SK-N-SH (cell line): ENCODE data around the gene SFXN5. TPM values are rescaled to one million over a fixed set of nuclear protein-coding genes. Genes with fewer than 3 reads are reported as not detected.

Experiments used
- CTCF ChIA-PET: fragments of 300-600, 350-600 bp; formaldehyde crosslinking; extraction: SDS; loops from one replicate; lab custom pipeline; 2021; lab: Yijun Ruan, JAX
- POLR2A ChIA-PET: fragments of 350-600 bp; sonication (Branson Sonifier 250); formaldehyde crosslinking; extraction: SDS; loops from one replicate; lab custom pipeline; 2020; ENCODE audit warnings: antibody characterized with exemption, inconsistent platforms; lab: Yijun Ruan, JAX
- DNase-seq: peaks from one replicate; pipeline ENCODE4 v3.0.0; 2012
- H2AFZ ChIP-seq: fragments of 200-600 bp; sonication (generic); 2 replicates; pipeline ENCODE4 v1.8.1; 2016; ENCODE audit warnings: antibody characterized with exemption, mild to moderate bottlenecking, low read depth
- H3F3A ChIP-seq: fragments of 200-600 bp; sonication (generic); replicated peaks from 2 replicates; pipeline ENCODE3; 2016; ENCODE audit warnings: antibody characterized with exemption, mild to moderate bottlenecking; ENCODE audit not compliant: insufficient read depth
- H3K27ac ChIP-seq, 2 experiments: fragments of 200-500 bp in 1 of 2; fragments of 200-600 bp in 1 of 2; sonication (Bioruptor generic) in 1 of 2; sonication (generic), shearing (Covaris generic) in 1 of 2; 2 replicates each; pipeline versions ENCODE4 v1.5.1 to v1.6.1; 2014 to 2016; ENCODE audit warnings: low read depth in 2 of 2, inconsistent platforms in 1 of 2, low read length in 1 of 2, mild to moderate bottlenecking in 1 of 2, mixed read lengths in 1 of 2
- H3K27me3 ChIP-seq: fragments of 200-600 bp; sonication (generic), shearing (Covaris generic); 2 replicates; pipeline ENCODE4 v1.6.1; 2016; ENCODE audit warnings: mixed run types; ENCODE audit not compliant: insufficient read depth
- H3K36me3 ChIP-seq, 2 experiments: fragments of 200-500 bp in 1 of 2; fragments of 200-600 bp in 1 of 2; sonication (Bioruptor generic) in 1 of 2; sonication (generic) in 1 of 2; replicated peaks in 1 of 2; 2 replicates each; pipeline versions ENCODE3 to v1.5.1; 2014 to 2016; ENCODE audit warnings: low read length in 1 of 2, mild to moderate bottlenecking in 1 of 2; ENCODE audit not compliant: insufficient read depth in 2 of 2, control insufficient read depth in 1 of 2
- H3K4me1 ChIP-seq, 2 experiments: fragments of 200-500 bp in 1 of 2; fragments of 200-600 bp in 1 of 2; sonication (Bioruptor generic) in 1 of 2; sonication (generic), shearing (Covaris generic) in 1 of 2; 2 replicates each; pipeline versions ENCODE4 v1.5.1 to v1.6.1; 2014 to 2016; ENCODE audit warnings: low read depth in 1 of 2, low read length in 1 of 2, mixed run types in 1 of 2; ENCODE audit not compliant: insufficient read depth in 2 of 2, control insufficient read depth in 1 of 2
- H3K4me2 ChIP-seq: fragments of 200-600 bp; sonication (generic), shearing (Covaris generic); 2 replicates; pipeline ENCODE4 v1.6.1; 2017; ENCODE audit warnings: mixed run types
- H3K4me3 ChIP-seq, 2 experiments: fragments of 200-500 bp in 1 of 2; fragments of 200-600 bp in 1 of 2; sonication (Bioruptor generic) in 1 of 2; sonication (generic), shearing (Covaris generic) in 1 of 2; 2 replicates each; pipeline versions ENCODE4 v1.5.1 to v1.8.1; 2014 to 2016; ENCODE audit warnings: low read depth in 2 of 2, inconsistent platforms in 1 of 2, low read length in 1 of 2, mild to moderate bottlenecking in 1 of 2, mixed read lengths in 1 of 2, moderate library complexity in 1 of 2
- H3K79me2 ChIP-seq: fragments of 200-600 bp; sonication (generic); 2 replicates; pipeline ENCODE4 v1.8.1; 2017; ENCODE audit warnings: mild to moderate bottlenecking; ENCODE audit not compliant: insufficient read depth
- H3K9ac ChIP-seq: fragments of 200-600 bp; sonication (generic); 2 replicates; pipeline ENCODE4 v1.6.1; 2017; ENCODE audit warnings: mixed run types
- H3K9me2 ChIP-seq: fragments of 200-600 bp; sonication (generic); 2 replicates; pipeline ENCODE4 v1.6.1; 2017; ENCODE audit warnings: mixed run types
- H3K9me3 ChIP-seq: fragments of 200-600 bp; sonication (generic); 2 replicates; pipeline ENCODE4 v1.6.1; 2017; ENCODE audit warnings: mixed run types, mild to moderate bottlenecking, moderate library complexity
- H4K20me1 ChIP-seq: fragments of 200-600 bp; sonication (generic); 2 replicates; pipeline ENCODE4 v1.6.1; 2017; ENCODE audit warnings: mild to moderate bottlenecking, mixed run types; ENCODE audit not compliant: insufficient read depth
- CHD2 ChIP-seq: fragments of 150-350 bp; IDR thresholded peaks from 2 replicates; pipeline ENCODE4 v1.6.1; 2018; ENCODE audit warnings: low read length; ENCODE audit not compliant: partially characterized antibody
- ELF1 ChIP-seq: IDR thresholded peaks from 2 replicates; pipeline ENCODE4 v1.4.0; 2012
- EP300 ChIP-seq, 2 experiments: IDR thresholded peaks; 2 replicates each; pipeline versions ENCODE4 v1.4.0 to v1.6.1; 2012; ENCODE audit warnings: borderline replicate concordance in 1 of 2, low read depth in 1 of 2, low read length in 1 of 2
- FOSL2 ChIP-seq: IDR thresholded peaks from 2 replicates; pipeline ENCODE4 v1.4.0; 2012; ENCODE audit warnings: low read depth, mild to moderate bottlenecking, moderate library complexity, borderline replicate concordance
- FOXM1 ChIP-seq: IDR thresholded peaks from 2 replicates; pipeline ENCODE4 v1.4.0; 2012; ENCODE audit warnings: low read depth, mild to moderate bottlenecking
- GATA2 ChIP-seq: sonication (generic); formaldehyde crosslinking; IDR thresholded peaks from 2 replicates; pipeline ENCODE4 v1.5.0; 2020; ENCODE audit warnings: mild to moderate bottlenecking, missing genetic modification reagents
- JUND ChIP-seq: IDR thresholded peaks from 2 replicates; pipeline ENCODE4 v1.4.0; 2012
- MEF2A ChIP-seq: IDR thresholded peaks from 2 replicates; pipeline ENCODE4 v1.4.0; 2012; ENCODE audit warnings: low read depth, borderline replicate concordance
- NFIC ChIP-seq: IDR thresholded peaks from 2 replicates; pipeline ENCODE4 v1.4.0; 2012; ENCODE audit warnings: borderline replicate concordance
- POLR2AphosphoS5 ChIP-seq: IDR thresholded peaks from 2 replicates; pipeline ENCODE4 v1.6.1; 2012; ENCODE audit warnings: low read depth, low read length
- RAD21 ChIP-seq: IDR thresholded peaks from 2 replicates; pipeline ENCODE4 v1.6.1; 2012; ENCODE audit warnings: mild to moderate bottlenecking, low read length
- RCOR1 ChIP-seq: fragments of 150-350 bp; IDR thresholded peaks from 2 replicates; pipeline ENCODE4 v1.6.1; 2017; ENCODE audit warnings: antibody characterized with exemption, low read length
- RFX5 ChIP-seq: IDR thresholded peaks from 2 replicates; pipeline ENCODE4 v1.6.1; 2012; ENCODE audit warnings: mild to moderate bottlenecking, improper control_type of control experiment, low read length
- RXRA ChIP-seq: IDR thresholded peaks from 2 replicates; pipeline ENCODE4 v1.4.0; 2012; ENCODE audit warnings: low read depth, mild to moderate bottlenecking, borderline replicate concordance
- SMC3 ChIP-seq: IDR thresholded peaks from 2 replicates; pipeline ENCODE4 v1.6.1; 2012; ENCODE audit warnings: low read depth, low read length, improper control_type of control experiment
- TAF1 ChIP-seq: IDR thresholded peaks from 2 replicates; pipeline ENCODE4 v1.6.1; 2012; ENCODE audit warnings: low read depth, mild to moderate bottlenecking, low read length, moderate library complexity, borderline replicate concordance
- TCF12 ChIP-seq: IDR thresholded peaks from 2 replicates; pipeline ENCODE4 v1.4.0; 2012
- YY1 ChIP-seq: IDR thresholded peaks from 2 replicates; pipeline ENCODE4 v1.4.0; 2012; ENCODE audit warnings: low read depth, mild to moderate bottlenecking
- WGBS: methylation state at CpG from one replicate; pipeline ENCODE4 v1.1.6; 2017; ENCODE audit warnings: low lambda C conversion rate; 5-methylcytosine and 5-hydroxymethylcytosine counted together
- polyA plus RNA-seq, 3 experiments: library from polyadenylated mRNA; depleted of rRNA; stranded (reverse); fragments of >200 nt; gene quantifications; 2 replicates each; pipeline ENCODE4 v1.2.3, GENCODE V29; 2012
- TF ChIP-seq, protein P1 (sequence below): IDR thresholded peaks from 2 replicates; pipeline ENCODE4 v1.4.0; 2012; ENCODE audit warnings: low read depth, borderline replicate concordance
- TF ChIP-seq, protein P2 (sequence below): IDR thresholded peaks from 2 replicates; pipeline ENCODE4 v1.4.0; 2012; ENCODE audit warnings: low read depth
- TF ChIP-seq, protein P3 (sequence below): IDR thresholded peaks from 2 replicates; pipeline ENCODE4 v1.6.1; 2012; ENCODE audit warnings: mild to moderate bottlenecking, low read depth, low read length, moderate library complexity

The SFXN5 gene
- polyA plus RNA-seq, 1 of the 3 experiments (the other 2 are of a cell fraction) = 9.9 TPM

DNA sequence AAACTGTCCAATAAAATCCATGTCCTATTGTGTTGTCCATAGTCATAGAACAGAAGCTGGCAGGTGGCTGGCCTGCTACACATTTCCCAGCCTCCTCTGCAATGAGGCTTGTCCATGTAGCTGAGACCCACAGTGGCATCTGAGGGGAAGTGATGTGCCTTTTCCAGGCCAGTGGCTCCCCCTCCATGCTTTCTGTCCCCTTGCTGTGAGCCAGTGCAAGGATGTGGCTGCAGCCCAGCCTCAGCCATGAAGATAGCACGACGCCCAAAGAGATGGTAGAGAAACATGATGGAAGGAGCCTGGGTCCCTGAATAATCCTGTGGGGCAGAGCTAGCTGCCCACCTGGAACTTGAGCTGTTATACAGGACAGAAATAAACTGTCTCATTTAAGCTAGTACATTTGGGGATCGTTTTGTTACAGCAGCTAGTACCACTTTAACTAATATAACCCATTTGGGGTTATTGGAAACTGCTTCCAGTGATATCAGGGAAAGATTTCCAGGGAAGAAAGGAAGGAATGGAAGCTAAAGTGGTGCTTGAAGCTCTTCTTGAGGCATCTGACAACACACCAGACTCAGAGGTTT, 40.3 kb downstream of the SFXN5 start:
- no peaks in the 10 kb centered on the region for H3K79me2 ChIP-seq
- H3K4me1 ChIP-seq = no peaks in the 10 kb centered on the region; a peak in 1 of 4 replicates
- H3F3A ChIP-seq = no peaks in the 10 kb centered on the region
- DNase-seq = no peak
- no peak overlapping the region for H2AFZ ChIP-seq
- H3K36me3 ChIP-seq = peaks cover 0 to 4% of the 10 kb centered on the region in 2 experiments
- no peak overlapping the region for H3K4me3 ChIP-seq
- H3K27me3 ChIP-seq = no peaks in the 10 kb centered on the region
- POLR2A ChIA-PET = no interaction called here
- no peaks in the 10 kb centered on the region; the same call in 1 of the 2 replicates for H4K20me1 ChIP-seq
- no peaks in the 10 kb centered on the region for H3K9me2 ChIP-seq
- 96% methylated on average over 3 of the region's 3 CpGs for WGBS
- H3K9ac ChIP-seq = no peak overlapping the region
- no peaks in the 10 kb centered on the region for H3K9me3 ChIP-seq
- no peak overlapping the region for H3K4me2 ChIP-seq
- CTCF ChIA-PET = interaction anchor here (1.0 to 1.7 kb wide), 3 partner anchors 130 to 147 kb away, joined by 3 to 6 read pairs (median 3); no protein-coding TSS in a partner anchor
- TF ChIP-seq NFIC (no peak), GATA2 (CRISPR knock-in tag) (no peak), TAF1 (no peak)
- TF ChIP-seq, protein P1, sequence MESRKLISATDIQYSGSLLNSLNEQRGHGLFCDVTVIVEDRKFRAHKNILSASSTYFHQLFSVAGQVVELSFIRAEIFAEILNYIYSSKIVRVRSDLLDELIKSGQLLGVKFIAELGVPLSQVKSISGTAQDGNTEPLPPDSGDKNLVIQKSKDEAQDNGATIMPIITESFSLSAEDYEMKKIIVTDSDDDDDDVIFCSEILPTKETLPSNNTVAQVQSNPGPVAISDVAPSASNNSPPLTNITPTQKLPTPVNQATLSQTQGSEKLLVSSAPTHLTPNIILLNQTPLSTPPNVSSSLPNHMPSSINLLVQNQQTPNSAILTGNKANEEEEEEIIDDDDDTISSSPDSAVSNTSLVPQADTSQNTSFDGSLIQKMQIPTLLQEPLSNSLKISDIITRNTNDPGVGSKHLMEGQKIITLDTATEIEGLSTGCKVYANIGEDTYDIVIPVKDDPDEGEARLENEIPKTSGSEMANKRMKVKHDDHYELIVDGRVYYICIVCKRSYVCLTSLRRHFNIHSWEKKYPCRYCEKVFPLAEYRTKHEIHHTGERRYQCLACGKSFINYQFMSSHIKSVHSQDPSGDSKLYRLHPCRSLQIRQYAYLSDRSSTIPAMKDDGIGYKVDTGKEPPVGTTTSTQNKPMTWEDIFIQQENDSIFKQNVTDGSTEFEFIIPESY = no peak
- no peak overlapping the region for H3K27ac ChIP-seq

DNA sequence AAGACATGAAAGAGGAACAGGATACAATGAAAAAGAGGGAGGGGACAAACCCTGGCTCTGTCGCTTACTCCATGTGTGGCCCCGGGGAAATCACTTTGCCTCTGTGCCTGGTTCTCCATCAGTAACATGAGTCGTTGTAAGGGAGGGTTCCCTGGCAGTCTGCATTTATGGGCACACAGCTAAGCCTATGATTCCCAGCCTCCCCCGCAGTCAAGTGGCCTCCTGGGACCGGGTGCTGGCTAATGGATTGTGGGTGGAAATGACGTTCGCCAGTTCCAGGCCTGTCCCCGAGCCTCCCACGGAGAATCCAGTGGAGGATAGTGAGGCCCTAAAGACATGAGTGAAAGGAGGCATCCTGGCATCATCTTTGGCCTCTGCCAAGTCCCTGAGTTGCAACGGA, 42.7 kb downstream of the SFXN5 start:
- H3K4me3 ChIP-seq = no peak overlapping the region
- no peak overlapping the region for H3K9ac ChIP-seq
- H4K20me1 ChIP-seq = no peaks in the 10 kb centered on the region; the same call in 1 of the 2 replicates
- no peak overlapping the region for H3K27ac ChIP-seq
- 65% methylated on average over 4 of the region's 10 CpGs for WGBS
- no peaks in the 10 kb centered on the region for H3K27me3 ChIP-seq
- H3F3A ChIP-seq = no peaks in the 10 kb centered on the region
- H3K9me2 ChIP-seq = no peaks in the 10 kb centered on the region
- DNase-seq = no peak
- H3K36me3 ChIP-seq = peaks cover 0 to 4% of the 10 kb centered on the region in 2 experiments
- no peaks in the 10 kb centered on the region for H3K79me2 ChIP-seq
- POLR2A ChIA-PET = no interaction called here
- no peak overlapping the region for H2AFZ ChIP-seq
- CTCF ChIA-PET = no interaction called here
- H3K4me1 ChIP-seq = no peaks in the 10 kb centered on the region; a peak in 1 of 4 replicates
- TF ChIP-seq, protein P2, sequence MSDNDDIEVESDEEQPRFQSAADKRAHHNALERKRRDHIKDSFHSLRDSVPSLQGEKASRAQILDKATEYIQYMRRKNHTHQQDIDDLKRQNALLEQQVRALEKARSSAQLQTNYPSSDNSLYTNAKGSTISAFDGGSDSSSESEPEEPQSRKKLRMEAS = no peak
- TF ChIP-seq ELF1 (no peak), SMC3 (no peak), JUND (no peak), TCF12 (no peak), CHD2 (no peak), EP300 (IDR thresholded peaks at IDR 0.05; ENCODE audit: borderline replicate concordance in 1 of 2, low read depth in 1 of 2, low read length in 1 of 2) (no peak), POLR2AphosphoS5 (no peak), FOXM1 (no peak), MEF2A (no peak), RFX5 (no peak), RCOR1 (no peak), YY1 (no peak), RXRA (no peak), FOSL2 (no peak), RAD21 (no peak)
- TF ChIP-seq, protein P1 = no peak
- TF ChIP-seq, protein P3, sequence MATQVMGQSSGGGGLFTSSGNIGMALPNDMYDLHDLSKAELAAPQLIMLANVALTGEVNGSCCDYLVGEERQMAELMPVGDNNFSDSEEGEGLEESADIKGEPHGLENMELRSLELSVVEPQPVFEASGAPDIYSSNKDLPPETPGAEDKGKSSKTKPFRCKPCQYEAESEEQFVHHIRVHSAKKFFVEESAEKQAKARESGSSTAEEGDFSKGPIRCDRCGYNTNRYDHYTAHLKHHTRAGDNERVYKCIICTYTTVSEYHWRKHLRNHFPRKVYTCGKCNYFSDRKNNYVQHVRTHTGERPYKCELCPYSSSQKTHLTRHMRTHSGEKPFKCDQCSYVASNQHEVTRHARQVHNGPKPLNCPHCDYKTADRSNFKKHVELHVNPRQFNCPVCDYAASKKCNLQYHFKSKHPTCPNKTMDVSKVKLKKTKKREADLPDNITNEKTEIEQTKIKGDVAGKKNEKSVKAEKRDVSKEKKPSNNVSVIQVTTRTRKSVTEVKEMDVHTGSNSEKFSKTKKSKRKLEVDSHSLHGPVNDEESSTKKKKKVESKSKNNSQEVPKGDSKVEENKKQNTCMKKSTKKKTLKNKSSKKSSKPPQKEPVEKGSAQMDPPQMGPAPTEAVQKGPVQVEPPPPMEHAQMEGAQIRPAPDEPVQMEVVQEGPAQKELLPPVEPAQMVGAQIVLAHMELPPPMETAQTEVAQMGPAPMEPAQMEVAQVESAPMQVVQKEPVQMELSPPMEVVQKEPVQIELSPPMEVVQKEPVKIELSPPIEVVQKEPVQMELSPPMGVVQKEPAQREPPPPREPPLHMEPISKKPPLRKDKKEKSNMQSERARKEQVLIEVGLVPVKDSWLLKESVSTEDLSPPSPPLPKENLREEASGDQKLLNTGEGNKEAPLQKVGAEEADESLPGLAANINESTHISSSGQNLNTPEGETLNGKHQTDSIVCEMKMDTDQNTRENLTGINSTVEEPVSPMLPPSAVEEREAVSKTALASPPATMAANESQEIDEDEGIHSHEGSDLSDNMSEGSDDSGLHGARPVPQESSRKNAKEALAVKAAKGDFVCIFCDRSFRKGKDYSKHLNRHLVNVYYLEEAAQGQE = no peak
- H3K9me3 ChIP-seq = no peaks in the 10 kb centered on the region
- no peak overlapping the region for H3K4me2 ChIP-seq
